H9 (cell line): Measurements from ENCODE around the gene MYL10. TPM values are rescaled to one million over a fixed set of nuclear protein-coding genes. Genes with fewer than 3 reads are reported as not detected.
A peak's percentile ranks its signal among the peaks of the same experiment; 100 is the strongest.

ENCODE experiments used
- DNase-seq: peaks from one replicate; pipeline ENCODE4 v3.0.0-alpha.2; 2017
- H2AFZ ChIP-seq: one replicate; pipeline ENCODE4 v1.6.1; 2013; ENCODE audit warnings: mild to moderate bottlenecking, low read length, control low read depth, moderate library complexity
- H2AK5ac ChIP-seq: 2 replicates; pipeline ENCODE4 v1.6.1; 2013; ENCODE audit warnings: low read length, control low read depth, mixed read lengths; ENCODE audit not compliant: insufficient read length
- H2BK120ac ChIP-seq: one replicate; pipeline ENCODE4 v1.6.1; 2013; ENCODE audit warnings: low read depth, mild to moderate bottlenecking, low read length, control low read depth, inconsistent platforms; ENCODE audit not compliant: poor library complexity, severe bottlenecking
- H2BK12ac ChIP-seq: 2 replicates; pipeline ENCODE4 v1.6.1; 2013; ENCODE audit warnings: low read length, control low read depth, mixed read lengths, low read depth; ENCODE audit not compliant: insufficient read length
- H2BK15ac ChIP-seq: 2 replicates; pipeline ENCODE4 v1.6.1; 2013; ENCODE audit warnings: low read depth, low read length, control low read depth
- H2BK20ac ChIP-seq: one replicate; pipeline ENCODE4 v1.6.1; 2013; ENCODE audit warnings: low read depth, mild to moderate bottlenecking, low read length, control low read depth, inconsistent platforms; ENCODE audit not compliant: poor library complexity, severe bottlenecking
- H2BK5ac ChIP-seq: 2 replicates; pipeline ENCODE4 v1.6.1; 2013; ENCODE audit warnings: low read length, control low read depth, mixed read lengths; ENCODE audit not compliant: insufficient read length
- H3K14ac ChIP-seq: 2 replicates; pipeline ENCODE4 v1.6.1; 2013; ENCODE audit warnings: low read length, control low read depth; ENCODE audit not compliant: insufficient read depth
- H3K18ac ChIP-seq: 2 replicates; pipeline ENCODE4 v1.6.1; 2013; ENCODE audit warnings: low read depth, mild to moderate bottlenecking, mixed read lengths, low read length, control low read depth; ENCODE audit not compliant: insufficient read length
- H3K23ac ChIP-seq: 2 replicates; pipeline ENCODE4 v1.6.1; 2013; ENCODE audit warnings: low read length, control low read depth, mixed read lengths, low read depth; ENCODE audit not compliant: insufficient read length
- H3K23me2 ChIP-seq: 2 replicates; pipeline ENCODE4 v1.6.1; 2013; ENCODE audit warnings: low read depth, mild to moderate bottlenecking, mixed read lengths, low read length, control low read depth; ENCODE audit not compliant: insufficient read length, poor library complexity, severe bottlenecking
- H3K27ac ChIP-seq: 2 replicates; pipeline ENCODE4 v1.5.1; 2013; ENCODE audit warnings: low read length, control low read depth, mixed read lengths, low read depth; ENCODE audit not compliant: insufficient read length
- H3K27me3 ChIP-seq: 2 replicates; pipeline ENCODE4 v1.6.1; 2013; ENCODE audit warnings: low read length, control low read depth, inconsistent platforms; ENCODE audit not compliant: insufficient read depth
- H3K4ac ChIP-seq: 2 replicates; pipeline ENCODE4 v1.6.1; 2013; ENCODE audit warnings: low read depth, mild to moderate bottlenecking, control low read depth, inconsistent platforms, low read length, moderate library complexity
- H3K4me1 ChIP-seq: 2 replicates; pipeline ENCODE4 v1.6.1; 2013; ENCODE audit warnings: low read length, control low read depth, inconsistent platforms; ENCODE audit not compliant: insufficient read depth
- H3K4me2 ChIP-seq: 2 replicates; pipeline ENCODE4 v1.6.1; 2013; ENCODE audit warnings: low read length, control low read depth, mixed read lengths; ENCODE audit not compliant: insufficient read length, insufficient read depth
- H3K56ac ChIP-seq: 2 replicates; pipeline ENCODE4 v1.6.1; 2013; ENCODE audit warnings: low read depth, mild to moderate bottlenecking, mixed read lengths, low read length, control low read depth; ENCODE audit not compliant: insufficient read length
- H3K79me1 ChIP-seq: 2 replicates; pipeline ENCODE4 v1.6.1; 2013; ENCODE audit warnings: low read depth, mild to moderate bottlenecking, moderate library complexity, low read length, control low read depth, inconsistent platforms; ENCODE audit not compliant: insufficient read depth, poor library complexity, severe bottlenecking
- H3K79me2 ChIP-seq: 2 replicates; pipeline ENCODE4 v1.6.1; 2013; ENCODE audit warnings: low read length, control low read depth, inconsistent platforms; ENCODE audit not compliant: insufficient read depth
- H3K9ac ChIP-seq: 2 replicates; pipeline ENCODE4 v1.6.1; 2013; ENCODE audit warnings: low read length, control low read depth, mixed read lengths; ENCODE audit not compliant: insufficient read length; ENCODE audit errors: extremely low read depth
- H3K9me3 ChIP-seq: one replicate; pipeline ENCODE4 v1.6.1; 2013; ENCODE audit warnings: low read depth, low read length, inconsistent platforms; ENCODE audit not compliant: control insufficient read depth
- H3T11ph ChIP-seq: one replicate; pipeline ENCODE4 v1.6.1; 2013; ENCODE audit warnings: mild to moderate bottlenecking, low read length, control low read depth, inconsistent platforms
- H4K20me1 ChIP-seq: one replicate; pipeline ENCODE4 v1.6.1; 2013; ENCODE audit not compliant: control insufficient read depth, insufficient read length, insufficient read depth
- H4K5ac ChIP-seq: 2 replicates; pipeline ENCODE4 v1.6.1; 2013; ENCODE audit warnings: low read depth, mild to moderate bottlenecking, mixed read lengths, low read length, control low read depth; ENCODE audit not compliant: insufficient read length
- H4K8ac ChIP-seq: replicated peaks from 2 replicates; pipeline ENCODE4 v1.6.1; 2013; ENCODE audit warnings: low read length, control low read depth, mixed read lengths, low read depth; ENCODE audit not compliant: insufficient read length
- H4K91ac ChIP-seq: 2 replicates; pipeline ENCODE4 v1.6.1; 2013; ENCODE audit warnings: low read depth, mild to moderate bottlenecking, moderate library complexity, mixed read lengths, low read length, control low read depth; ENCODE audit not compliant: insufficient read length
- H3K27ac Mint-ChIP-seq, 3 experiments: 2 replicates in 2 of 3; 3 replicates in 1 of 3; pipeline ENCODE4 v1.8.0; 2020 to 2021; ENCODE audit warnings: mixed read lengths in 3 of 3, mild to moderate bottlenecking in 1 of 3, moderate library complexity in 1 of 3
- H3K27me3 Mint-ChIP-seq: 2 replicates; pipeline ENCODE4 v1.8.0; 2021; ENCODE audit warnings: low read depth, mild to moderate bottlenecking, moderate library complexity, mixed read lengths
- H3K36me3 Mint-ChIP-seq, 3 experiments: 2 replicates in 2 of 3; 3 replicates in 1 of 3; pipeline ENCODE4 v1.8.0; 2020 to 2021; ENCODE audit warnings: low read depth in 3 of 3, mixed read lengths in 3 of 3; ENCODE audit not compliant: insufficient read depth in 1 of 3
- H3K4me1 Mint-ChIP-seq, 2 experiments: 2 replicates each; pipeline ENCODE4 v1.8.0; 2020; ENCODE audit warnings: mixed read lengths in 2 of 2
- H3K4me3 Mint-ChIP-seq, 2 experiments: 2 replicates in 1 of 2; 3 replicates in 1 of 2; pipeline ENCODE4 v1.8.0; 2020 to 2021; ENCODE audit warnings: mild to moderate bottlenecking in 2 of 2, mixed read lengths in 2 of 2, moderate library complexity in 1 of 2
- H3K9me3 Mint-ChIP-seq, 2 experiments: 2 replicates in 1 of 2; 3 replicates in 1 of 2; pipeline ENCODE4 v1.8.0; 2020; ENCODE audit warnings: mild to moderate bottlenecking in 2 of 2, mixed read lengths in 2 of 2, moderate library complexity in 1 of 2
- CTCF ChIP-seq: fragments of 200-600 bp; sonication (generic); conservative IDR thresholded peaks from 3 replicates; pipeline ENCODE4 v1.8.0; 2021; ENCODE audit warnings: antibody characterized with exemption, mild to moderate bottlenecking
- WGBS: extraction: QIAGEN DNeasy Blood & Tissue Kit; methylation state at CpG from one replicate; pipeline ENCODE4 v1.1.7; 2013; ENCODE audit warnings: missing lambda C conversion rate, low lambda C conversion rate, mixed read lengths; ENCODE audit not compliant: insufficient read length; ENCODE audit errors: extremely low coverage; 5-methylcytosine and 5-hydroxymethylcytosine counted together
- total RNA-seq: library from RNA; stranded (reverse); gene quantifications from 2 replicates; pipeline ENCODE4 v1.2.1, GENCODE V29; 2021

The MYL10 gene
- total RNA-seq, 1 experiment from 2014 or later: 0.50 TPM

DNA sequence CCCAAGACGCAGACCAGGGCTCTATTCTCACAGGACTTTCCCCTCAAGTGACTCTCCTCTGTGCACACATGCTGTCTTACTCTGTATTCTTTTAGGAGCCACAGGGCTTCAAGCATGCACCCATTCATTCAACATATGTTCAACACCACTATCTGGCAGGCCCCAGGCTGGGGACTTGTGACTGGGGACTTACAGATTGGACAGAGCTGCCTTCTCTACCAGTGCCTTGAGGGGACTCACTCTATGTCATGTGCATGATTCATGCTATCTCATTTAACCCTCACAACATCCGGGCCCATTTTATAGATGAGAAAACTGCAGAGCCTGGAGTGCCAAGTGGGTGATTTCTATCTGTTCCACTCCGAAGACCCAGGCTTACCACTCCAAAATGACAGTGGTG is 34.3 kb downstream of the MYL10 start:
- H3K4me1 Mint-ChIP-seq: peaks cover 0 to 2% of the 10 kb centered on the region in 2 experiments; a peak in 1 of 4 replicates

More for the DNA sequence above, 34.3 kb downstream of the MYL10 start:
- Histone ChIP-seq H2AFZ (no peak overlapping the region), H2AK5ac (no peak overlapping the region), H3K23ac (no peak overlapping the region), H3K4me1 (no peaks in the 10 kb centered on the region), H3K4ac (no peak overlapping the region), H3K18ac (no peak overlapping the region), H3K9ac (no peak overlapping the region), H2BK20ac (no peak overlapping the region), H3K79me2 (no peaks in the 10 kb centered on the region), H3K23me2 (no peaks in the 10 kb centered on the region), H2BK12ac (no peak overlapping the region), H4K5ac (no peak overlapping the region), H3K27ac (no peak overlapping the region), H3K27me3 (no peaks in the 10 kb centered on the region), H3K9me3 (no peaks in the 10 kb centered on the region), H4K91ac (no peak overlapping the region), H3T11ph (no peak overlapping the region), H2BK15ac (no peak overlapping the region), H3K56ac (no peak overlapping the region), H4K20me1 (no peaks in the 10 kb centered on the region), H3K14ac (no peak overlapping the region), H4K8ac (no peak overlapping the region), H2BK120ac (no peak overlapping the region), H2BK5ac (no peak overlapping the region), H3K79me1 (no peaks in the 10 kb centered on the region), H3K4me2 (no peak overlapping the region)
- no peak for TF ChIP-seq CTCF
- Mint-ChIP-seq H3K9me3 (no peaks in the 10 kb centered on the region), H3K36me3 (no peaks in the 10 kb centered on the region), H3K27ac (no peak overlapping the region), H3K4me3 (no peak overlapping the region), H3K27me3 (peaks cover 9% of the 10 kb centered on the region)
- peak; percentile 10 for DNase-seq
- WGBS: no CpG with 5 or more reads among the region's 3 CpGs
